H9 (cell line): ENCODE measurements around the gene ZDHHC11. TPM values are rescaled to one million over a fixed set of nuclear protein-coding genes. Genes with fewer than 3 reads are reported as not detected.

Source experiments
- DNase-seq: peaks from one replicate; pipeline ENCODE4 v3.0.0-alpha.2; 2017
- H2AFZ ChIP-seq: one replicate; pipeline ENCODE4 v1.6.1; 2013; ENCODE audit warnings: mild to moderate bottlenecking, low read length, control low read depth, moderate library complexity
- H2AK5ac ChIP-seq: 2 replicates; pipeline ENCODE4 v1.6.1; 2013; ENCODE audit warnings: low read length, control low read depth, mixed read lengths; ENCODE audit not compliant: insufficient read length
- H2BK120ac ChIP-seq: one replicate; pipeline ENCODE4 v1.6.1; 2013; ENCODE audit warnings: low read depth, mild to moderate bottlenecking, low read length, control low read depth, inconsistent platforms; ENCODE audit not compliant: poor library complexity, severe bottlenecking
- H2BK12ac ChIP-seq: 2 replicates; pipeline ENCODE4 v1.6.1; 2013; ENCODE audit warnings: low read length, control low read depth, mixed read lengths, low read depth; ENCODE audit not compliant: insufficient read length
- H2BK15ac ChIP-seq: 2 replicates; pipeline ENCODE4 v1.6.1; 2013; ENCODE audit warnings: low read depth, low read length, control low read depth
- H2BK20ac ChIP-seq: one replicate; pipeline ENCODE4 v1.6.1; 2013; ENCODE audit warnings: low read depth, mild to moderate bottlenecking, low read length, control low read depth, inconsistent platforms; ENCODE audit not compliant: poor library complexity, severe bottlenecking
- H2BK5ac ChIP-seq: 2 replicates; pipeline ENCODE4 v1.6.1; 2013; ENCODE audit warnings: low read length, control low read depth, mixed read lengths; ENCODE audit not compliant: insufficient read length
- H3K14ac ChIP-seq: 2 replicates; pipeline ENCODE4 v1.6.1; 2013; ENCODE audit warnings: low read length, control low read depth; ENCODE audit not compliant: insufficient read depth
- H3K18ac ChIP-seq: 2 replicates; pipeline ENCODE4 v1.6.1; 2013; ENCODE audit warnings: low read depth, mild to moderate bottlenecking, mixed read lengths, low read length, control low read depth; ENCODE audit not compliant: insufficient read length
- H3K23ac ChIP-seq: 2 replicates; pipeline ENCODE4 v1.6.1; 2013; ENCODE audit warnings: low read length, control low read depth, mixed read lengths, low read depth; ENCODE audit not compliant: insufficient read length
- H3K23me2 ChIP-seq: 2 replicates; pipeline ENCODE4 v1.6.1; 2013; ENCODE audit warnings: low read depth, mild to moderate bottlenecking, mixed read lengths, low read length, control low read depth; ENCODE audit not compliant: insufficient read length, poor library complexity, severe bottlenecking
- H3K27ac ChIP-seq: 2 replicates; pipeline ENCODE4 v1.5.1; 2013; ENCODE audit warnings: low read length, control low read depth, mixed read lengths, low read depth; ENCODE audit not compliant: insufficient read length
- H3K27me3 ChIP-seq: 2 replicates; pipeline ENCODE4 v1.6.1; 2013; ENCODE audit warnings: low read length, control low read depth, inconsistent platforms; ENCODE audit not compliant: insufficient read depth
- H3K4ac ChIP-seq: 2 replicates; pipeline ENCODE4 v1.6.1; 2013; ENCODE audit warnings: low read depth, mild to moderate bottlenecking, control low read depth, inconsistent platforms, low read length, moderate library complexity
- H3K4me1 ChIP-seq: 2 replicates; pipeline ENCODE4 v1.6.1; 2013; ENCODE audit warnings: low read length, control low read depth, inconsistent platforms; ENCODE audit not compliant: insufficient read depth
- H3K4me2 ChIP-seq: 2 replicates; pipeline ENCODE4 v1.6.1; 2013; ENCODE audit warnings: low read length, control low read depth, mixed read lengths; ENCODE audit not compliant: insufficient read length, insufficient read depth
- H3K56ac ChIP-seq: 2 replicates; pipeline ENCODE4 v1.6.1; 2013; ENCODE audit warnings: low read depth, mild to moderate bottlenecking, mixed read lengths, low read length, control low read depth; ENCODE audit not compliant: insufficient read length
- H3K79me1 ChIP-seq: 2 replicates; pipeline ENCODE4 v1.6.1; 2013; ENCODE audit warnings: low read depth, mild to moderate bottlenecking, moderate library complexity, low read length, control low read depth, inconsistent platforms; ENCODE audit not compliant: insufficient read depth, poor library complexity, severe bottlenecking
- H3K79me2 ChIP-seq: 2 replicates; pipeline ENCODE4 v1.6.1; 2013; ENCODE audit warnings: low read length, control low read depth, inconsistent platforms; ENCODE audit not compliant: insufficient read depth
- H3K9ac ChIP-seq: 2 replicates; pipeline ENCODE4 v1.6.1; 2013; ENCODE audit warnings: low read length, control low read depth, mixed read lengths; ENCODE audit not compliant: insufficient read length; ENCODE audit errors: extremely low read depth
- H3K9me3 ChIP-seq: one replicate; pipeline ENCODE4 v1.6.1; 2013; ENCODE audit warnings: low read depth, low read length, inconsistent platforms; ENCODE audit not compliant: control insufficient read depth
- H3T11ph ChIP-seq: one replicate; pipeline ENCODE4 v1.6.1; 2013; ENCODE audit warnings: mild to moderate bottlenecking, low read length, control low read depth, inconsistent platforms
- H4K20me1 ChIP-seq: one replicate; pipeline ENCODE4 v1.6.1; 2013; ENCODE audit not compliant: control insufficient read depth, insufficient read length, insufficient read depth
- H4K5ac ChIP-seq: 2 replicates; pipeline ENCODE4 v1.6.1; 2013; ENCODE audit warnings: low read depth, mild to moderate bottlenecking, mixed read lengths, low read length, control low read depth; ENCODE audit not compliant: insufficient read length
- H4K8ac ChIP-seq: replicated peaks from 2 replicates; pipeline ENCODE4 v1.6.1; 2013; ENCODE audit warnings: low read length, control low read depth, mixed read lengths, low read depth; ENCODE audit not compliant: insufficient read length
- H4K91ac ChIP-seq: 2 replicates; pipeline ENCODE4 v1.6.1; 2013; ENCODE audit warnings: low read depth, mild to moderate bottlenecking, moderate library complexity, mixed read lengths, low read length, control low read depth; ENCODE audit not compliant: insufficient read length
- H3K27ac Mint-ChIP-seq, 3 experiments: 2 replicates in 2 of 3; 3 replicates in 1 of 3; pipeline ENCODE4 v1.8.0; 2020 to 2021; ENCODE audit warnings: mixed read lengths in 3 of 3, mild to moderate bottlenecking in 1 of 3, moderate library complexity in 1 of 3
- H3K27me3 Mint-ChIP-seq: 2 replicates; pipeline ENCODE4 v1.8.0; 2021; ENCODE audit warnings: low read depth, mild to moderate bottlenecking, moderate library complexity, mixed read lengths
- H3K36me3 Mint-ChIP-seq, 3 experiments: 2 replicates in 2 of 3; 3 replicates in 1 of 3; pipeline ENCODE4 v1.8.0; 2020 to 2021; ENCODE audit warnings: low read depth in 3 of 3, mixed read lengths in 3 of 3; ENCODE audit not compliant: insufficient read depth in 1 of 3
- H3K4me1 Mint-ChIP-seq, 2 experiments: 2 replicates each; pipeline ENCODE4 v1.8.0; 2020; ENCODE audit warnings: mixed read lengths in 2 of 2
- H3K4me3 Mint-ChIP-seq, 2 experiments: 2 replicates in 1 of 2; 3 replicates in 1 of 2; pipeline ENCODE4 v1.8.0; 2020 to 2021; ENCODE audit warnings: mild to moderate bottlenecking in 2 of 2, mixed read lengths in 2 of 2, moderate library complexity in 1 of 2
- H3K9me3 Mint-ChIP-seq, 2 experiments: 2 replicates in 1 of 2; 3 replicates in 1 of 2; pipeline ENCODE4 v1.8.0; 2020; ENCODE audit warnings: mild to moderate bottlenecking in 2 of 2, mixed read lengths in 2 of 2, moderate library complexity in 1 of 2
- CTCF ChIP-seq: fragments of 200-600 bp; sonication (generic); conservative IDR thresholded peaks from 3 replicates; pipeline ENCODE4 v1.8.0; 2021; ENCODE audit warnings: antibody characterized with exemption, mild to moderate bottlenecking
- WGBS: extraction: QIAGEN DNeasy Blood & Tissue Kit; methylation state at CpG from one replicate; pipeline ENCODE4 v1.1.7; 2013; ENCODE audit warnings: missing lambda C conversion rate, low lambda C conversion rate, mixed read lengths; ENCODE audit not compliant: insufficient read length; ENCODE audit errors: extremely low coverage; 5-methylcytosine and 5-hydroxymethylcytosine counted together
- total RNA-seq: library from RNA; stranded (reverse); gene quantifications from 2 replicates; pipeline ENCODE4 v1.2.1, GENCODE V29; 2021

The ZDHHC11 gene
- total RNA-seq, 1 experiment from 2014 or later, result 37.6 TPM

- Histone ChIP-seq H3K56ac (no peak overlapping the region), H3K9ac (no peak overlapping the region), H3T11ph (no peak overlapping the region), H2BK12ac (no peak overlapping the region), H2BK120ac (no peak overlapping the region), H2AFZ (no peak overlapping the region), H3K27me3 (no peaks in the 10 kb centered on the region), H2BK5ac (no peak overlapping the region), H2BK15ac (no peak overlapping the region), H2BK20ac (no peak overlapping the region), H3K79me1 (no peaks in the 10 kb centered on the region), H3K27ac (no peak overlapping the region), H3K23me2 (no peaks in the 10 kb centered on the region), H4K20me1 (peaks cover 4% of the 10 kb centered on the region), H3K4me2 (no peak overlapping the region), H3K4me1 (no peaks in the 10 kb centered on the region), H4K8ac (no peak overlapping the region), H3K79me2 (no peaks in the 10 kb centered on the region), H3K4ac (no peak overlapping the region; the same call in 1 of the 2 replicates), H3K9me3 (no peaks in the 10 kb centered on the region), H3K14ac (0 out of 2 replicates have a peak overlapping the region, but pooled peaks have one; percentile 33), H4K91ac (no peak overlapping the region), H3K23ac (no peak overlapping the region), H2AK5ac (no peak overlapping the region), H3K18ac (no peak overlapping the region), H4K5ac (no peak overlapping the region)
- WGBS, result no CpG with 5 or more reads among the region's 15 CpGs
- no peak overlapping the region for H3K4me3 Mint-ChIP-seq
- peaks cover 8 to 18% of the 10 kb centered on the region in 2 experiments; a peak in 4 of 5 replicates for H3K9me3 Mint-ChIP-seq
- H3K36me3 Mint-ChIP-seq, result peaks cover 0 to 10% (median 4%) of the 10 kb centered on the region in 3 experiments; a peak in 3 of 7 replicates
- H3K27me3 Mint-ChIP-seq, result peaks cover 9% of the 10 kb centered on the region
- peaks cover 0 to 6% of the 10 kb centered on the region in 2 experiments; a peak in 1 of 4 replicates for H3K4me1 Mint-ChIP-seq
- DNase-seq, result peak; percentile 21
- H3K27ac Mint-ChIP-seq, result 0 out of 7 replicates have a peak overlapping the region, but pooled peaks of 1 of the 3 experiments have one; percentile 32
- TF ChIP-seq CTCF, result no peak
Observed at GRCh38 chr5:761059-761771, 89.6 kb downstream of the ZDHHC11 start.
